OCI-LY7 (cell line): Measurements from ENCODE around the gene RASSF10.
"Not testable (repeated sequence)": the region's sequence is repeated elsewhere in the genome, so short reads cannot be mapped to it uniquely, and the experiment has no call there.

Experiments used
- CTCF ChIP-seq: fragments of 200-600 bp; sonication (generic); conservative IDR thresholded peaks from 2 replicates; pipeline ENCODE4 v1.5.1; 2014; ENCODE audit warnings: mild to moderate bottlenecking, antibody characterized with exemption, low read length, moderate library complexity, mixed read lengths
- EZH2phosphoT487 ChIP-seq: fragments of 200-600 bp; sonication (generic); IDR thresholded peaks from 2 replicates; pipeline ENCODE4 v1.6.1; 2018; ENCODE audit warnings: low read depth, borderline replicate concordance, mild to moderate bottlenecking, mixed run types, antibody characterized with exemption, low read length, moderate library complexity, mixed read lengths

DNA sequence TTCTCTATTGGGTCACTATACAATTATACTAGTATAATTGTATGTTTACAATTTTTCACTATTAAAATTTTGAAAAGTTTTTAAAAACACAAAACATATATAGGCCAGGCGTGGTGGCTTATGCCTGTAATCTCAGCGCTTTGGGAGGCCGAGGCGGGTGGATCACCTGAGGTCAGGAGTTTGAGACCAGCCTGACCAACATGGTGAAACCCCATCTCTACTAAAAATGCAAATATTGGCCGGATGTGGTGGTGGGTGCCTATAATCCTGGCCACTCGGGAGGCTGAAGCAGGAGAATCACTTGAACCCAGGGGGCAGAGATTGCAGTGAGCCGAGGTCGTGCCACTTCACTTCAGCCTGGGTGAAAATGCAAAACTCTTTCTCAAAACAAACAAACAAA lies 36.0 kb downstream of the RASSF10 start:
- TF ChIP-seq CTCF, EZH2phosphoT487: not testable (repeated sequence)
